OCI-LY1 (cell line): ENCODE data around the gene RGMA.

Experiments
- H2AFZ ChIP-seq: fragments of 200-600 bp; sonication (generic), shearing (Covaris generic); 2 replicates; pipeline ENCODE4 v1.6.0; 2014; ENCODE audit warnings: antibody characterized with exemption, mild to moderate bottlenecking, low read length
- H3F3A ChIP-seq: fragments of 200-600 bp; sonication (generic), shearing (Covaris generic); 2 replicates; pipeline ENCODE4 v1.6.0; 2014; ENCODE audit warnings: mild to moderate bottlenecking, antibody characterized with exemption, low read length, moderate library complexity; ENCODE audit not compliant: insufficient read depth
- H3K27ac ChIP-seq: fragments of 200-600 bp; sonication (generic); 2 replicates; pipeline ENCODE4 v1.5.1; 2014; ENCODE audit warnings: low read length, mixed run types, mild to moderate bottlenecking, low read depth; ENCODE audit not compliant: poor library complexity, severe bottlenecking
- H3K27me3 ChIP-seq: fragments of 200-600 bp; sonication (generic); 2 replicates; pipeline ENCODE4 v1.6.0; 2014; ENCODE audit warnings: antibody characterized with exemption, mild to moderate bottlenecking, low read length, moderate library complexity; ENCODE audit not compliant: insufficient read depth
- H3K36me3 ChIP-seq: fragments of 200-600 bp; sonication (generic); 2 replicates; pipeline ENCODE4 v1.6.1; 2014; ENCODE audit warnings: mild to moderate bottlenecking, antibody characterized with exemption, low read length, moderate library complexity, mixed read lengths; ENCODE audit not compliant: insufficient read depth
- H3K4me1 ChIP-seq: fragments of 200-600 bp; sonication (generic); 2 replicates; pipeline ENCODE4 v1.5.1; 2014; ENCODE audit warnings: mild to moderate bottlenecking, low read length, moderate library complexity; ENCODE audit not compliant: insufficient read depth, severe bottlenecking
- H3K4me2 ChIP-seq: fragments of 200-600 bp; sonication (generic), shearing (Covaris generic); 2 replicates; pipeline ENCODE4 v1.6.1; 2014; ENCODE audit warnings: low read length
- H3K4me3 ChIP-seq: fragments of 200-600 bp; sonication (generic); 2 replicates; pipeline ENCODE4 v1.5.1; 2014; ENCODE audit warnings: low read length, low read depth, mild to moderate bottlenecking, mixed read lengths; ENCODE audit not compliant: poor library complexity, severe bottlenecking
- H3K79me2 ChIP-seq: fragments of 200-600 bp; shearing (Covaris generic); 2 replicates; pipeline ENCODE4 v1.6.1; 2016; ENCODE audit warnings: mixed run types, low read length, mixed read lengths; ENCODE audit not compliant: insufficient read depth
- H3K9ac ChIP-seq: fragments of 200-600 bp; sonication (generic), shearing (Covaris generic); 2 replicates; pipeline ENCODE4 v1.6.1; 2014; ENCODE audit warnings: mild to moderate bottlenecking, low read length, mixed read lengths
- H3K9me2 ChIP-seq: fragments of 200-600 bp; sonication (generic), shearing (Covaris generic); 2 replicates; pipeline ENCODE4 v1.6.1; 2014; ENCODE audit warnings: low read depth, mild to moderate bottlenecking, low read length, mixed read lengths
- H3K9me3 ChIP-seq: fragments of 200-600 bp; shearing (Covaris generic); 2 replicates; pipeline ENCODE4 v1.6.1; 2014; ENCODE audit warnings: low read length, mixed read lengths
- H4K20me1 ChIP-seq: fragments of 200-600 bp; sonication (generic), shearing (Covaris generic); 2 replicates; pipeline ENCODE4 v1.6.0; 2016; ENCODE audit warnings: mild to moderate bottlenecking, low read length; ENCODE audit not compliant: insufficient read depth
- EZH2 ChIP-seq: fragments of 200-600 bp; sonication (generic), shearing (Covaris generic); IDR thresholded peaks from 2 replicates; pipeline ENCODE4 v1.8.0; 2017; ENCODE audit warnings: borderline replicate concordance, mixed run types, mild to moderate bottlenecking, antibody characterized with exemption, low read length, moderate library complexity, mixed read lengths
- TF ChIP-seq, protein P1 (sequence below): fragments of 200-600 bp; sonication (generic), shearing (Covaris generic); IDR thresholded peaks from 2 replicates; pipeline ENCODE4 v1.5.1; 2017; ENCODE audit warnings: mild to moderate bottlenecking, antibody characterized with exemption, low read length, moderate library complexity, mixed read lengths

The RGMA gene

DNA sequence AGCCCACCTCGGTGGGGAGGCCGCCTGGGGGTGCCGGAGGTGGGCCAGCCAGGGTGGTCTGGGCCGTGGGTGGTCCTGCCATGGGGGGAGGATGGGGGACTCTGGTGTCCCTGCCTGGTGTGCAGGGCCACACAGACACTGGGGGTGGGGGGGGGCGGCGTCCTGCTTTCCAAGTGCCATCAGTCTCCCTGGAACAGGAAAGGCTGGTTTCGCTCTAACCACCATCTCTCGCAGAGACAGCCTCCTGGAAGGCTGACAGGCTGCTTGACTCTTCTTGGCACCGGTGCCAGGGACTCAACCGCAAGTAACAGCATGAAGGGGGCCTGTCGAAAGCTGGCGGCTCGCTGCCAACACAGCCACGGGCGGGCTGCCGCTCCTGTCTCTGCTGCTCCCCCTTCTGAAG is 40.3 kb downstream of the RGMA start:
- Histone ChIP-seq H3K4me1 (no peaks in the 10 kb centered on the region), H3K9ac (no peak overlapping the region), H3K9me3 (no peaks in the 10 kb centered on the region), H3K4me3 (no peak overlapping the region), H3F3A (no peaks in the 10 kb centered on the region), H3K9me2 (no peaks in the 10 kb centered on the region), H3K27ac (no peak overlapping the region), H3K36me3 (no peaks in the 10 kb centered on the region), H4K20me1 (no peaks in the 10 kb centered on the region), H3K27me3 (peaks cover 12% of the 10 kb centered on the region; the same call in 1 of the 2 replicates), H2AFZ (no peak overlapping the region), H3K79me2 (no peaks in the 10 kb centered on the region), H3K4me2 (no peak overlapping the region)
- no peak for TF ChIP-seq EZH2
- TF ChIP-seq, protein P1, sequence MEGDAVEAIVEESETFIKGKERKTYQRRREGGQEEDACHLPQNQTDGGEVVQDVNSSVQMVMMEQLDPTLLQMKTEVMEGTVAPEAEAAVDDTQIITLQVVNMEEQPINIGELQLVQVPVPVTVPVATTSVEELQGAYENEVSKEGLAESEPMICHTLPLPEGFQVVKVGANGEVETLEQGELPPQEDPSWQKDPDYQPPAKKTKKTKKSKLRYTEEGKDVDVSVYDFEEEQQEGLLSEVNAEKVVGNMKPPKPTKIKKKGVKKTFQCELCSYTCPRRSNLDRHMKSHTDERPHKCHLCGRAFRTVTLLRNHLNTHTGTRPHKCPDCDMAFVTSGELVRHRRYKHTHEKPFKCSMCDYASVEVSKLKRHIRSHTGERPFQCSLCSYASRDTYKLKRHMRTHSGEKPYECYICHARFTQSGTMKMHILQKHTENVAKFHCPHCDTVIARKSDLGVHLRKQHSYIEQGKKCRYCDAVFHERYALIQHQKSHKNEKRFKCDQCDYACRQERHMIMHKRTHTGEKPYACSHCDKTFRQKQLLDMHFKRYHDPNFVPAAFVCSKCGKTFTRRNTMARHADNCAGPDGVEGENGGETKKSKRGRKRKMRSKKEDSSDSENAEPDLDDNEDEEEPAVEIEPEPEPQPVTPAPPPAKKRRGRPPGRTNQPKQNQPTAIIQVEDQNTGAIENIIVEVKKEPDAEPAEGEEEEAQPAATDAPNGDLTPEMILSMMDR, result no peak

DNA sequence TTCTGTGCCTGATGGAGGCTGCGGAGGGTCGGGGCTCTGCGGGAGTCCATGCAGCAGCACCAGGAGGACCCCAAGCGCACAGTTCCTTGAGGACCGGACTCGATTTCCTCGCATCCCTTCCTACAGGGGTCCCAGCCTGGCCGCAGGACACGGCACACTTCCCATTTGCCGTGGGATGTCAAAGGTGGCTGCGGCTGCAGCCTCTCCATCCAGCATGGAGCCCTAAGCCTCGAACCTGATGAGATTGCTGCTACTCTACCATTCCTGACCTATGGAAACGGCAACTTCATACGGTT is 40.6 kb downstream of the RGMA start:
- no peak overlapping the region for H2AFZ ChIP-seq
- no peaks in the 10 kb centered on the region for H3K9me2 ChIP-seq
- H3K9me3 ChIP-seq, result no peaks in the 10 kb centered on the region
- no peaks in the 10 kb centered on the region for H3K4me1 ChIP-seq
- H3K36me3 ChIP-seq, result no peaks in the 10 kb centered on the region
- no peak overlapping the region for H3K4me3 ChIP-seq
- H3K4me2 ChIP-seq, result no peak overlapping the region
- no peaks in the 10 kb centered on the region for H4K20me1 ChIP-seq
- TF ChIP-seq EZH2, result no peak
- H3F3A ChIP-seq, result no peaks in the 10 kb centered on the region
- H3K79me2 ChIP-seq, result no peaks in the 10 kb centered on the region
- peaks cover 12% of the 10 kb centered on the region; the same call in 1 of the 2 replicates for H3K27me3 ChIP-seq
- no peak overlapping the region for H3K9ac ChIP-seq
- no peak overlapping the region for H3K27ac ChIP-seq

DNA sequence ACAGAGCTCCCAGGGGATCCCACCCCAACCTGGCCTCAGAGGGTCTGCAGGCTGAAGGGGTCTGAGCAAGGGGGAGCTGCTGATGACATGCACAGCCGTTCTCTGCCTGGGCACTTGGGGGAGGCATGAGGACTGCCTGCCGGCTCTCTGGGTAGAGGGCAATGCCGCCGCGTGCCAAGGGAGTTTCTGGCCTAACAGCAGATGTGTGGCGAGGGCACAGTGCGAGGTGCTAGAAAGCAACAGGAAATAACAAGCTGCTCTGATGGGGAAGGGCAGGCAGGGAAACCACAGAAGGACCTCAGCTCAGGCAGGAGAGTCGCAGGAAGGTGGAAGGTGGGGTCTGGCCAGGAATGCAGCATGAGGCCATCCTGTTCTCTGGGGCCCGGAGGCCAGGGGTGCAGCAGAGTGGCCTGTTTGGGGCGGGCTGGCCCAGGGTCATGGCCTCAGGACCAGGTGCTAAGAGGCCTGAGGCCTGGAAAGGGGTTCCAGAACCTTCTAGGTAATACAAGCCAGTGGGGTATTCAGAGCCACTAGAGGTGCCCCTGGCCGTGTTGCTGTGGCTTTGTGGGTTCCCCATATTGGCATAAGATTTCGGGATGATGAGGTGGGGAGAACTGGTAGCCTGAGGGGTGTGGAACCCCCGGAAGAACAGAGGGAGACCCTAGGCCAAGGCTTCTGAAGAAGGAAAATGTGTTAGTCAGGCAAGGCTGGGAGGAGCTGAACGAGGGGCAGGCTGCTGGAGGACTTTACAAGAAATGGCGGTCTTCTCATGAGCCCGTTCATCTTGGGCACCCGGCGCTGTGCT is 41.2 kb downstream of the RGMA start:
- H3K9me2 ChIP-seq, result no peaks in the 10 kb centered on the region

More for the DNA sequence above, 41.2 kb downstream of the RGMA start:
- H3K27ac ChIP-seq, result no peak overlapping the region
- TF ChIP-seq EZH2, result no peak
- TF ChIP-seq, protein P1, result no peak
- peaks cover 12% of the 10 kb centered on the region; the same call in 1 of the 2 replicates for H3K27me3 ChIP-seq
- no peak overlapping the region for H3K4me2 ChIP-seq
- no peak overlapping the region for H3K4me3 ChIP-seq
- H2AFZ ChIP-seq, result no peak overlapping the region
- H4K20me1 ChIP-seq, result no peaks in the 10 kb centered on the region
- H3F3A ChIP-seq, result no peaks in the 10 kb centered on the region
- H3K79me2 ChIP-seq, result no peaks in the 10 kb centered on the region
- no peaks in the 10 kb centered on the region for H3K36me3 ChIP-seq
- no peaks in the 10 kb centered on the region for H3K4me1 ChIP-seq
- H3K9ac ChIP-seq, result no peak overlapping the region
- no peaks in the 10 kb centered on the region for H3K9me3 ChIP-seq
